NCI-H2196 treated with DMSO at 0.1 percent for 48 hours (cell line): ENCODE data around the gene PRR20G.
"Not testable (repeated sequence)": the region's sequence is repeated elsewhere in the genome, so short reads cannot be mapped to it uniquely, and the experiment has no call there.

Experiments
- DNase-seq: peaks from one replicate; lab custom pipeline; 2025; ENCODE audit not compliant: unreplicated experiment; lab: John Stamatoyannopoulos, UW

The PRR20G gene

GRCh38 chr3:127299276-127299675 is 11.4 kb upstream of the PRR20G start:
- no peak for DNase-seq

GRCh38 chr3:127296959-127297358 is 9.1 kb upstream of the PRR20G start:
- DNase-seq = no peak

- no peak for DNase-seq
These were observed 8.3 kb upstream of the PRR20G start for GRCh38 chr3:127296166-127296565.

GRCh38 chr3:127293650-127294049 is 5.8 kb upstream of the PRR20G start:
- DNase-seq = not testable (repeated sequence)

GRCh38 chr3:127291611-127292010 is 3.8 kb upstream of the PRR20G start:
- no peak for DNase-seq

GRCh38 chr3:127291114-127291513 is 3.3 kb upstream of the PRR20G start:
- no peak for DNase-seq

GRCh38 chr3:127289706-127290575 is 2.1 kb upstream of the PRR20G start:
- DNase-seq = no peak

GRCh38 chr3:127288921-127289705 is 1.3 kb upstream of the PRR20G start:
- DNase-seq = no peak

- no peak for DNase-seq
These were observed 497 bp upstream of the PRR20G start for GRCh38 chr3:127288343-127288742.

- DNase-seq = no peak
These were observed 1.2 kb downstream of the PRR20G start for GRCh38 chr3:127286571-127287140.

GRCh38 chr3:127284258-127284657 is 3.6 kb downstream of the PRR20G start:
- DNase-seq = no peak

- no peak for DNase-seq
These were observed 10.3 kb downstream of the PRR20G start for GRCh38 chr3:127277561-127277960.

- no peak for DNase-seq
These were observed 10.9 kb downstream of the PRR20G start for GRCh38 chr3:127276995-127277394.

GRCh38 chr3:127276396-127276795 is 11.4 kb downstream of the PRR20G start:
- no peak for DNase-seq

- no peak for DNase-seq
These were observed 12.5 kb downstream of the PRR20G start for GRCh38 chr3:127275287-127275781.

- no peak for DNase-seq
These were observed 13.6 kb downstream of the PRR20G start for GRCh38 chr3:127274200-127274760.

- DNase-seq = no peak
These were observed 14.6 kb downstream of the PRR20G start for GRCh38 chr3:127273206-127273605.

- DNase-seq = no peak
These were observed 21.7 kb downstream of the PRR20G start for GRCh38 chr3:127266186-127266585.

GRCh38 chr3:127265581-127265981 is 22.3 kb downstream of the PRR20G start:
- DNase-seq = no peak

GRCh38 chr3:127264794-127265514 is 22.9 kb downstream of the PRR20G start:
- DNase-seq = no peak

- DNase-seq = no peak
These were observed 23.6 kb downstream of the PRR20G start for GRCh38 chr3:127264292-127264691.
